MCF 10A (cell line): ENCODE measurements around the gene CAPZA1. TPM values are rescaled to one million over a fixed set of nuclear protein-coding genes. Genes with fewer than 3 reads are reported as not detected.

Experiments
- BruUV-seq: library from RNA; stranded (reverse); fragments of 400-500 nt; replicated peaks from 2 replicates; lab custom pipeline; 2021; lab: Mats Ljungman, UMichigan
- CTCF ChIA-PET: fragments of 300-600 bp; sonication (Branson Sonifier 250); formaldehyde crosslinking; extraction: SDS; loops from one replicate; lab custom pipeline; 2021; ENCODE audit warnings: antibody characterized with exemption, inconsistent platforms; lab: Yijun Ruan, JAX
- POLR2A ChIA-PET: fragments of 300-600, 350-650 bp; sonication (Branson Sonifier 250); formaldehyde crosslinking; extraction: SDS; loops from one replicate; lab custom pipeline; 2020; ENCODE audit warnings: antibody characterized with exemption, inconsistent platforms; lab: Yijun Ruan, JAX
- DNase-seq: peaks from one replicate; pipeline ENCODE4 v3.0.0-alpha.2; 2018; ENCODE audit not compliant: unreplicated experiment
- H3K27ac Mint-ChIP-seq: one replicate; pipeline ENCODE4 v1.8.0; 2022; ENCODE audit warnings: mild to moderate bottlenecking, low read depth, mixed read lengths; ENCODE audit not compliant: unreplicated experiment
- H3K27me3 Mint-ChIP-seq: one replicate; pipeline ENCODE4 v1.8.0; 2022; ENCODE audit warnings: mixed read lengths; ENCODE audit not compliant: insufficient read depth, unreplicated experiment
- H3K36me3 Mint-ChIP-seq: one replicate; pipeline ENCODE4 v1.8.0; 2022; ENCODE audit warnings: mild to moderate bottlenecking, moderate library complexity, mixed read lengths; ENCODE audit not compliant: insufficient read depth, unreplicated experiment
- H3K4me1 Mint-ChIP-seq: one replicate; pipeline ENCODE4 v1.8.0; 2022; ENCODE audit warnings: mixed read lengths; ENCODE audit not compliant: insufficient read depth, unreplicated experiment
- H3K4me3 Mint-ChIP-seq: one replicate; pipeline ENCODE4 v1.8.0; 2022; ENCODE audit warnings: mild to moderate bottlenecking, moderate library complexity, mixed read lengths; ENCODE audit not compliant: unreplicated experiment
- H3K9me3 Mint-ChIP-seq: one replicate; pipeline ENCODE4 v1.8.0; 2022; ENCODE audit warnings: mixed read lengths; ENCODE audit not compliant: unreplicated experiment
- CTCF ChIP-seq: fragments of 200-600 bp; IDR thresholded peaks from one replicate; pipeline ENCODE4 v1.8.0; 2022; ENCODE audit warnings: antibody characterized with exemption, mild to moderate bottlenecking; ENCODE audit not compliant: unreplicated experiment
- intact Hi-C: fragments of 100-400 bp; cut with micrococcal nuclease; formaldehyde crosslinking; loops from 2 replicates; pipeline ENCODE4 v1.14.1; 2022
- total RNA-seq: library from RNA; stranded (reverse); gene quantifications from 2 replicates; pipeline ENCODE4 v1.2.3, GENCODE V29; 2022

Gene CAPZA1
- total RNA-seq, 1 experiment from 2014 or later, result 150 TPM

GRCh38 chr1:112719706-112720105 is 100.1 kb downstream of the CAPZA1 start:
- DNase-seq, result no peak
- no peaks in the 10 kb centered on the region for H3K27me3 Mint-ChIP-seq
- CTCF ChIA-PET, result interaction anchor here (0.6 to 15.1 kb wide), 22 partner anchors 9 to 353 kb away, joined by 3 to 838 read pairs (median 5); partner anchors contain the start of genes LRIG2 and MOV10
- intact Hi-C loops, result loop anchor here (5.0 kb wide), 1 partner anchor 163 kb away; no protein-coding TSS in a partner anchor
- H3K27ac Mint-ChIP-seq, result no peak overlapping the region
- BruUV-seq, result no TSS peak
- H3K36me3 Mint-ChIP-seq, result no peaks in the 10 kb centered on the region
- no peaks in the 10 kb centered on the region for H3K9me3 Mint-ChIP-seq
- no peak overlapping the region for H3K4me3 Mint-ChIP-seq
- no peak for TF ChIP-seq CTCF
- peaks cover 5% of the 10 kb centered on the region for H3K4me1 Mint-ChIP-seq
- POLR2A ChIA-PET, result interaction anchor here (0.5 kb wide), 1 partner anchor 353 kb away, joined by 3 read pairs; the partner anchor contains the start of gene LRIG2

- intact Hi-C loops, result no loop called here
- Mint-ChIP-seq H3K36me3 (no peaks in the 10 kb centered on the region), H3K4me3 (no peak overlapping the region), H3K9me3 (no peaks in the 10 kb centered on the region), H3K4me1 (peaks cover 5% of the 10 kb centered on the region), H3K27ac (no peak overlapping the region), H3K27me3 (no peaks in the 10 kb centered on the region)
- TF ChIP-seq CTCF, result no peak
- no TSS peak for BruUV-seq
- ChIA-PET CTCF (interaction anchor here (0.5 to 15.1 kb wide), 10 partner anchors 10 to 1056 kb away, joined by 3 to 838 read pairs (median 7); partner anchors contain the start of gene LRIG2), POLR2A (no interaction called here)
- no peak for DNase-seq
Measured at GRCh38 chr1:112720800-112721199, 101.2 kb downstream of the CAPZA1 start.

Other genes with a start within 250 kb of the CAPZA1 start
- gene CTTNBP2NL, start 223.6 kb upstream of the CAPZA1 start, total RNA-seq, result 41.3 and 48.8 TPM in 2 replicates
- 0.75 and 1.7 TPM in 2 replicates for gene WNT2B, start 110.9 kb upstream of the CAPZA1 start, total RNA-seq
- 25.5 and 29.1 TPM in 2 replicates for gene ST7L, start 691 bp upstream of the CAPZA1 start, total RNA-seq
- 54.9 and 55.6 TPM in 2 replicates for gene MOV10, start 54.8 kb downstream of the CAPZA1 start, total RNA-seq
- 253 and 294 TPM in 2 replicates for gene RHOC, start 87.3 kb downstream of the CAPZA1 start, total RNA-seq
- 0.88 and 1.5 TPM in 2 replicates for gene PPM1J, start 95.5 kb downstream of the CAPZA1 start, total RNA-seq